GM19023 (cell line): ENCODE data around the gene GIGYF2.
"Not testable (repeated sequence)": the region's sequence is repeated elsewhere in the genome, so short reads cannot be mapped to it uniquely, and the experiment has no call there.

ENCODE experiments used
- ATAC-seq: cut with Tn5 transposase; IDR thresholded peaks from one replicate; pipeline ENCODE4 v1.9.1; 2021; ENCODE audit warnings: mild to moderate bottlenecking, moderate library complexity; ENCODE audit not compliant: unreplicated experiment

The GIGYF2 gene, protein sequence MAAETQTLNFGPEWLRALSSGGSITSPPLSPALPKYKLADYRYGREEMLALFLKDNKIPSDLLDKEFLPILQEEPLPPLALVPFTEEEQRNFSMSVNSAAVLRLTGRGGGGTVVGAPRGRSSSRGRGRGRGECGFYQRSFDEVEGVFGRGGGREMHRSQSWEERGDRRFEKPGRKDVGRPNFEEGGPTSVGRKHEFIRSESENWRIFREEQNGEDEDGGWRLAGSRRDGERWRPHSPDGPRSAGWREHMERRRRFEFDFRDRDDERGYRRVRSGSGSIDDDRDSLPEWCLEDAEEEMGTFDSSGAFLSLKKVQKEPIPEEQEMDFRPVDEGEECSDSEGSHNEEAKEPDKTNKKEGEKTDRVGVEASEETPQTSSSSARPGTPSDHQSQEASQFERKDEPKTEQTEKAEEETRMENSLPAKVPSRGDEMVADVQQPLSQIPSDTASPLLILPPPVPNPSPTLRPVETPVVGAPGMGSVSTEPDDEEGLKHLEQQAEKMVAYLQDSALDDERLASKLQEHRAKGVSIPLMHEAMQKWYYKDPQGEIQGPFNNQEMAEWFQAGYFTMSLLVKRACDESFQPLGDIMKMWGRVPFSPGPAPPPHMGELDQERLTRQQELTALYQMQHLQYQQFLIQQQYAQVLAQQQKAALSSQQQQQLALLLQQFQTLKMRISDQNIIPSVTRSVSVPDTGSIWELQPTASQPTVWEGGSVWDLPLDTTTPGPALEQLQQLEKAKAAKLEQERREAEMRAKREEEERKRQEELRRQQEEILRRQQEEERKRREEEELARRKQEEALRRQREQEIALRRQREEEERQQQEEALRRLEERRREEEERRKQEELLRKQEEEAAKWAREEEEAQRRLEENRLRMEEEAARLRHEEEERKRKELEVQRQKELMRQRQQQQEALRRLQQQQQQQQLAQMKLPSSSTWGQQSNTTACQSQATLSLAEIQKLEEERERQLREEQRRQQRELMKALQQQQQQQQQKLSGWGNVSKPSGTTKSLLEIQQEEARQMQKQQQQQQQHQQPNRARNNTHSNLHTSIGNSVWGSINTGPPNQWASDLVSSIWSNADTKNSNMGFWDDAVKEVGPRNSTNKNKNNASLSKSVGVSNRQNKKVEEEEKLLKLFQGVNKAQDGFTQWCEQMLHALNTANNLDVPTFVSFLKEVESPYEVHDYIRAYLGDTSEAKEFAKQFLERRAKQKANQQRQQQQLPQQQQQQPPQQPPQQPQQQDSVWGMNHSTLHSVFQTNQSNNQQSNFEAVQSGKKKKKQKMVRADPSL (N-terminal part only)

GRCh38 chr2:232697059-232697806, at the start of gene GIGYF2:
Gene GIGYF2 (plus strand): TSS chr2:232697331. CDS start chr2:232735198, 37,867 bp downstream.
- ATAC-seq = peak; percentile 79

GRCh38 chr2:232649033-232649432, 48.1 kb upstream of the GIGYF2 start:
- ATAC-seq = no peak

DNA sequence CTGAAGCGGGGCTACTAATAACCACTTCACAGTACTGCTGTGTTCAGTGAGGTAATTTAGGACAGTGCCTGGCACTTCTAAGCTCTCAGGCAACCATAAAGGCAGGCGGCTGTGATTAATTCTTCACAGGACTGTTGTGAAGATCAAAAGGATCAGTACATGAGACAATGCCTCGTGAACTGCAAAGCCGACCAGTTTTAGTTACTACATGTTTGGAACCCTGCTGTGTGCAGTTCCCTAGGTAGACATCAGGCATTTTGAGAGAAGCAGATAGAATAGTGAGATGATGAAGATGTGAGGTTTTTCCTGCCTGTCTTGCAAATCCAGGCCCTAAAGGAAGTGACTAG, 44.7 kb upstream of the GIGYF2 start:
- ATAC-seq = no peak

GRCh38 chr2:232653441-232653840, 43.7 kb upstream of the GIGYF2 start:
- no peak for ATAC-seq

- ATAC-seq = no peak
Observed at GRCh38 chr2:232655392-232655791, 41.7 kb upstream of the GIGYF2 start.

- ATAC-seq = no peak
Observed at GRCh38 chr2:232658217-232658785, 38.8 kb upstream of the GIGYF2 start.

GRCh38 chr2:232659359-232659758, 37.8 kb upstream of the GIGYF2 start:
- ATAC-seq = no peak

DNA sequence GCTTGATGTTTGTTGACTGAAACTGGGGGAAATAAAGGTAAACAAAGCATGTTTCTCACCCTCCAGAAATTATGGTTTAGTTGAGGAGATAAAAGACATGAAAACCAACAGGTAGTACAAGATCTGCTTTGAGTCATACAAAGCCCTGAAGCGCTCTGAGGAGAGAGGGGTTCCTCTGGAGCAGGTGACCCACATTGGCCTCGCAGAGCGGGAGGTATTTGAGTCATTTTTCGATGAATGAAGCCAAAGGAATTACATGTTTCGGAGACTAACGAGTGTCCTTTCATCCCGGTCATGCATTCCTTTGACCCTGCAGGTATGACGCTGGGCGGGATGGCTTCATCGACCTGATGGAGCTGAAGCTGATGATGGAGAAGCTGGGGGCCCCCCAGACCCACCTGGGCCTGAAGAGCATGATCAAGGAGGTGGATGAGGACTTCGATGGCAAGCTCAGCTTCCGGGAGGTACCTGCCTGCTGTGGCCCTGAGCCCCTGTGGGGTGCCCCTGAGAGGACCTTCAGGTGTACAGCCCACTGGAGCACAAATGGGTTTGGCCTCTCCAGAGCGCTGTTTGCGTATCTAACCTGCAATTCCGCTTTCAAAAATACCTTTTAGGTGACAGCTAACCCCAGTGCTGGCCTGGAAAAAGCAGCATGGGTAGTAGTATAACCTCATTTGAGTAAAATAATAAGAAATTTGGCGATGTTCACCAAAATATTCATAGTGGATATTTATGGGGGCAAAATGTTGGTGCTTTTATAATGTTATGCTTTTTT, 34.5 kb upstream of the GIGYF2 start:
- ATAC-seq = no peak

DNA sequence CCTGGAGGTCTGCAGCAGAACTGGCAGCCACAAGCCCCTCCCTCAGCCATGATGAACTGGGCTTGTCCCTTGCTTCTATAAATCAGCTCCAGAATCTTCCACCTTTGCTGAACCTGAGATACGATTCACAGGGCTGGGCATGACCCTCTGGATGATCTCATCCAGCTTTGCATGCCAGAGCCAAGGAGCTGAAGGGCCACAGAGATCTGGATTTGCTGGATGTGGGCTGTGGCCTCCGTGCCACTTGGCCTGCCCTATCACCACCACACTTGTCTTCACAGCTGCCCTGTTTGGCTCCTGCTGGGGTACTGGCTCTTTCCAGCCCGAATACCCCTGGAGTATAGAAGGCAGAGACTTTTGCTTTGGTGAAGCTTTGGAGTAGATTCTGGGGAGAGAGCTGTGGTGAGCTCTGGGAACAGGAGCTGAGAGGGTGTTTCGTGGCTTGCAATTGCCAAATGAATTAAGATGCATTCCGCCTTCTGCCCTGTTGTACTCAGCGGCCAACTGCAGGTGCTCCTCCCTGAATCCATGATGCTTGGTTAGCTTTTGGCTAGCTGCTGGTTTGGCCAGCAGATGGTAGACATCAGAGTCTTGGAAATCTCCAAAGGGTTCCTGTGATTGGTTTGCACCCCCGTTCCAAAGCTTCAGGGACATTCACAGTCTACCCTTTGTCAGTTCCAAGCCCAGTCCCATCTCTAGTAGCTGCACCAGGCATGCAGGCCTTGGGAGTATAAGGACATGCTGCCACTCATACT, 30.9 kb upstream of the GIGYF2 start:
- no peak for ATAC-seq

- ATAC-seq = no peak
Observed at GRCh38 chr2:232667989-232668583, 29.0 kb upstream of the GIGYF2 start.

- ATAC-seq = no peak
Observed at GRCh38 chr2:232668805-232669444, 28.2 kb upstream of the GIGYF2 start.

DNA sequence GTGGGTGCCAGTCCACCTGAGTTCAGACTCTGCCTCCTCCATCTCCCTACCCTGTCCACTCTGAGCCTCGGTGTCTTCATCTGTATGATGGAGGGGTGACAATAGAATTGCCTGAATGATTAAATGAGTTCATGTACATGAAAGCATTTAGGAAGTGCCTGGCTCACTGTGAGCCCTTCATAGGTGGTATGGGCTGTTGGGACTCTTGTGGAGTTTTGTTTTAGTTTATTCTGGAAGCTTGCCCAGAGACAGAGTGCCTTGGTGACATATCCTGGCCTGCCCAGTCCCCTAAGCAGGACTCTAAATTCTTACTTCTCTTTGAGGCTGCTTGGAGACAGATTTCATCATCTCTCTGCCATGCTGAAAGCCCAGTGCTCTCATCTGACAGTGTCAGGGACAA, 24.5 kb upstream of the GIGYF2 start:
- ATAC-seq = no peak

DNA sequence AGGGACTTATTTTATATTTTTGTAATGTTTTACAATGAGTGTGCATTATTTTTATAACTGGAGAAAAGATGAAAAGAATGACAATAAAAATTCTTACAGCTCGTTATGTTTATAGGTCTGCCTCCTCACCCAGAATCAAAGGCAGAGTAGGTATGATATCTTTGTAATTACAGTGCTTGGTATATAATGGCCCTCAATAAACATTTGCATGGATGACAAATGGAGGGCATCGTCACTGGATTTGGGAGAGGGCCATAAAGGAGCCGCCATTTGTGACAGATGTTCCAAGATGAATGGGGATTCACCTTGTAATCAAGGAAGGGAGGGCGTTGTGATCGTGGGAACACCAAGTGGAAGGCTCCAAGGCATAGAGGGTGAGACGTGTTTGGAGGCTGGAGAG, 22.6 kb upstream of the GIGYF2 start:
- no peak for ATAC-seq

DNA sequence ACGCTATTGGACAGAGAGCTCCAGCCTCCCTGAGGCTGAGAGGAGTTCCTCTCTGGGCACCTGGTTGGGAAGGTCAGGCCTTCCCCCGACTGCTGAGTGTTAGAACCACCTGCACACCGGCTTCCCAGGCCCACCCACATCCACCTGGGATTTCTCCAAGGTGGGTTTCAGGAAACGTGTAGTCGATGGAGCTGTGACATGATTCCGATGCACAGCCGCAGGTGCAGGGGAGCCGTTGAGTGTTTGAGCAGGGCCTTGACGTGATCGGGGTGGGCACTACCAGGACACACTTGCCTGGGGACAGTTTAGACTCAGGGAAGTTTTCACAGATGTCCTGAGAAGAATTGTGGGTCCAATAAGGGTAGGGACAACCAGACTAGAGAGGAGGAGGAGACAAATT, 21.8 kb upstream of the GIGYF2 start:
- no peak for ATAC-seq

- no peak for ATAC-seq
Observed at GRCh38 chr2:232680006-232680405, 17.1 kb upstream of the GIGYF2 start.

- no peak for ATAC-seq
Observed at GRCh38 chr2:232681527-232681926, 15.6 kb upstream of the GIGYF2 start.

GRCh38 chr2:232683368-232683767, 13.8 kb upstream of the GIGYF2 start:
- no peak for ATAC-seq

- ATAC-seq = not testable (repeated sequence)
Observed at GRCh38 chr2:232685391-232685790, 11.7 kb upstream of the GIGYF2 start.
